GM12892 (cell line): ENCODE results near the gene TUBG2. TPM values are rescaled to one million over a fixed set of nuclear protein-coding genes. Genes with fewer than 3 reads are reported as not detected.
"Not testable (repeated sequence)": the region's sequence is repeated elsewhere in the genome, so short reads cannot be mapped to it uniquely, and the experiment has no call there.

ENCODE experiments used
- DNase-seq: peaks from one replicate; pipeline ENCODE4 v3.0.0; 2011; ENCODE audit not compliant: insufficient read length
- FAIRE-seq: peaks from 2 replicates; lab custom pipeline; 2011; peaks lifted over from hg19 to GRCh38; lab: Jason Lieb, UNC
- POLR2A ChIP-seq: IDR thresholded peaks from 2 replicates; pipeline ENCODE4 v1.6.1; 2011; ENCODE audit warnings: low read depth, low read length, control low read depth
- POLR2AphosphoS5 ChIP-seq: IDR thresholded peaks from 2 replicates; pipeline ENCODE4 v1.6.1; 2011; ENCODE audit warnings: low read depth, low read length, control low read depth
- TAF1 ChIP-seq: IDR thresholded peaks from 2 replicates; pipeline ENCODE4 v1.6.1; 2011; ENCODE audit warnings: low read depth, mild to moderate bottlenecking, control low read depth, low read length, borderline replicate concordance
- polyA plus RNA-seq: library from polyadenylated mRNA; unstranded; fragments of >200 nt; gene quantifications from one replicate; pipeline ENCODE4 v1.2.1, GENCODE V29; 2012; ENCODE audit warnings: missing spikeins, inconsistent platforms; ENCODE audit not compliant: missing spikeins

The TUBG2 gene
- 15.9 TPM for polyA plus RNA-seq

- peak; percentile 60; the same call in 1 of the 2 replicates for TF ChIP-seq POLR2A
- TF ChIP-seq TAF1: no peak
- peak; percentile 86 for DNase-seq
- FAIRE-seq: peak; percentile 88
These were observed at the start of gene TUBG2 for GRCh38 chr17:42659079-42659931. Gene TUBG2 (plus strand): TSS chr17:42659284. CDS start chr17:42659504, 220 bp downstream.

GRCh38 chr17:42609814-42610801 lies 49.0 kb upstream of the TUBG2 start:
- peak; percentile 81 for FAIRE-seq
- DNase-seq: not testable (repeated sequence)

GRCh38 chr17:42612013-42612412 lies 47.1 kb upstream of the TUBG2 start:
- DNase-seq: no peak
- TF ChIP-seq POLR2AphosphoS5 (no peak), POLR2A (no peak), TAF1 (no peak)

GRCh38 chr17:42613699-42614295 lies 45.3 kb upstream of the TUBG2 start:
- TF ChIP-seq TAF1 (no peak), POLR2A (no peak), POLR2AphosphoS5 (no peak)
- DNase-seq: no peak
- no peak for FAIRE-seq

More at GRCh38 chr17:42612013-42612412, 47.1 kb upstream of the TUBG2 start:
- FAIRE-seq: peak; percentile 30

- FAIRE-seq (peak; percentile 77), DNase-seq (peak; percentile 29)
- TF ChIP-seq TAF1 (no peak), POLR2A (no peak; the same call in 1 of the 2 replicates), POLR2AphosphoS5 (no peak)
These were observed 41.1 kb upstream of the TUBG2 start for GRCh38 chr17:42617956-42618431.

- TF ChIP-seq POLR2AphosphoS5 (no peak), TAF1 (no peak), POLR2A (no peak)
- FAIRE-seq: peak; percentile 91
These were observed 40.5 kb upstream of the TUBG2 start for GRCh38 chr17:42618442-42619150.

GRCh38 chr17:42621987-42622386 lies 37.1 kb upstream of the TUBG2 start:
- not testable (repeated sequence) for FAIRE-seq, DNase-seq

More at GRCh38 chr17:42618442-42619150, 40.5 kb upstream of the TUBG2 start:
- DNase-seq: peak; percentile 68

- TF ChIP-seq TAF1 (no peak), POLR2AphosphoS5 (no peak), POLR2A (no peak)
- FAIRE-seq: no peak
- no peak for DNase-seq
These were observed 35.8 kb upstream of the TUBG2 start for GRCh38 chr17:42623271-42623670.

- DNase-seq: no peak
- no peak for FAIRE-seq
These were observed 35.1 kb upstream of the TUBG2 start for GRCh38 chr17:42623732-42624596.

GRCh38 chr17:42627032-42627764 lies 31.9 kb upstream of the TUBG2 start:
- FAIRE-seq: not testable (repeated sequence)

More at GRCh38 chr17:42623732-42624596, 35.1 kb upstream of the TUBG2 start:
- TF ChIP-seq POLR2A (no peak), TAF1 (no peak), POLR2AphosphoS5 (no peak)

More at GRCh38 chr17:42627032-42627764, 31.9 kb upstream of the TUBG2 start:
- not testable (repeated sequence) for DNase-seq
